SHP77 (cell line): ENCODE data around the gene RNGTT.
"Not testable (repeated sequence)": the region's sequence is repeated elsewhere in the genome, so short reads cannot be mapped to it uniquely, and the experiment has no call there.

Experiments used
- DNase-seq, 2 experiments: peaks; one replicate each; lab custom pipeline; 2025; lab: John Stamatoyannopoulos, UW

RNGTT gene

GRCh38 chr6:88864359-88865054 is 98.9 kb downstream of the RNGTT start:
- no peak for DNase-seq

- no peak for DNase-seq
Observed at GRCh38 chr6:88860310-88860709, 103.1 kb downstream of the RNGTT start.

- no peak for DNase-seq
Observed at GRCh38 chr6:88858455-88858854, 105.0 kb downstream of the RNGTT start.

GRCh38 chr6:88856566-88856965 is 106.9 kb downstream of the RNGTT start:
- no peak for DNase-seq

- peak; percentile 36 to 50 for DNase-seq
Observed at GRCh38 chr6:88855541-88856147, 107.8 kb downstream of the RNGTT start.

GRCh38 chr6:88852775-88853174 is 110.6 kb downstream of the RNGTT start:
- no peak for DNase-seq

GRCh38 chr6:88852000-88852399 is 111.4 kb downstream of the RNGTT start:
- DNase-seq: no peak

GRCh38 chr6:88848870-88849269 is 114.5 kb downstream of the RNGTT start:
- no peak for DNase-seq

GRCh38 chr6:88843040-88843439 is 120.4 kb downstream of the RNGTT start:
- DNase-seq: no peak

GRCh38 chr6:88842320-88842719 is 121.1 kb downstream of the RNGTT start:
- DNase-seq: no peak

GRCh38 chr6:88840796-88841539 is 122.5 kb downstream of the RNGTT start:
- DNase-seq: no peak

GRCh38 chr6:88840289-88840688 is 123.1 kb downstream of the RNGTT start:
- no peak for DNase-seq

GRCh38 chr6:88839280-88839679 is 124.1 kb downstream of the RNGTT start:
- no peak for DNase-seq

- DNase-seq: no peak
Observed at GRCh38 chr6:88835210-88835609, 128.2 kb downstream of the RNGTT start.

GRCh38 chr6:88833071-88833470 is 130.3 kb downstream of the RNGTT start:
- DNase-seq: not testable (repeated sequence)

GRCh38 chr6:88827599-88827998 is 135.8 kb downstream of the RNGTT start:
- not testable (repeated sequence) for DNase-seq

GRCh38 chr6:88825856-88826255 is 137.6 kb downstream of the RNGTT start:
- no peak for DNase-seq

- DNase-seq: no peak
Observed at GRCh38 chr6:88823998-88824397, 139.4 kb downstream of the RNGTT start.

GRCh38 chr6:88815491-88815890 is 147.9 kb downstream of the RNGTT start:
- no peak for DNase-seq

GRCh38 chr6:88814909-88815308 is 148.5 kb downstream of the RNGTT start:
- no peak for DNase-seq

GRCh38 chr6:88813045-88813444 is 150.4 kb downstream of the RNGTT start:
- no peak for DNase-seq

- DNase-seq: no peak
Observed at GRCh38 chr6:88810701-88811100, 152.7 kb downstream of the RNGTT start.

GRCh38 chr6:88810089-88810488 is 153.3 kb downstream of the RNGTT start:
- no peak for DNase-seq
